Measurements from ENCODE around the gene CES2.
"Not testable (repeated sequence)": the region's sequence is repeated elsewhere in the genome, so short reads cannot be mapped to it uniquely, and the experiment has no call there.

The CES2 gene

DNA sequence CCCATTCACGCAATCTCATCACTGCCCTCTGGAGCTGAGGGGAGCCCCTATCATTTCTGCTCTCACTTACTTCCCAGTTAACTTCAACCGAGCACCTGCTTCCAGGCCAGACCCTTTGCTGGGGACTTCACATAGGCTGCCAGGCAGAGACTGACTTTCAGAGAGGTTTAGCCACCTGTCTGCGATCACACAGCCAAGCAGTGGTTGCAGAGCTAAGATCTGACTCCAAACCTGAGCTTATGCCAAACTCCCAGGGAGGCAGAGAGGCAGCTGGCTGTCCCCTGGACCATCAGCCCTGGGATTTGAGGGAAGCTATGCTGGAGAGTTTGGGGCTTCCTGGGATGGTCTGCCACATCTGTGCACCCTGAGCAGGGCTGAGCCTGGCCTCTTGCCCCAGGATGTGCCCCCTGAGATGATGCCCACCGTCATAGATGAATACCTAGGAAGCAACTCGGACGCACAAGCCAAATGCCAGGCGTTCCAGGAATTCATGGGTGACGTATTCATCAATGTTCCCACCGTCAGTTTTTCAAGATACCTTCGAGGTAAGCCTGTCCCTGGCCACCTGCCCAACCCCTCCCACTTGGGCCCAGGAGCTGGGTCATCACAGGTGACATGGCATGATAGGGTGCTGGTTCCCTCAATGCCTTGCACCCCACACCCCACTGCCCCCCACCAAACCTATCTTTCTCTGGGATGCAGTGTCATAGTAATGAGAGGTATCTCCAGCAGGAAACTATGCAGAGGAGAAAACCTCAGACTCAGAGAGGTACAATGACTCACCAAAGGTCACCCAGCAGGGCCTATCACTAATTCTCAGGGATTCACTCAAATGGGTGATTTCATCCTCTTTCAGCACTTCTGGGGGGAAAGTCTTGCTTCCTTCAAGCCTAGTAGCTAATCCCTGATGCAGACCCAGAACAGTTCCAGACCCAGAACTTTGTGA, 35.7 kb downstream of the CES2 start:
- in situ Hi-C loops (cut with MboI; ENCODE audit: low pct_unique_long_range_greater_than_20kb, low sequenced_read_pairs), result no loop called here
- no peak for DNase-seq

DNA sequence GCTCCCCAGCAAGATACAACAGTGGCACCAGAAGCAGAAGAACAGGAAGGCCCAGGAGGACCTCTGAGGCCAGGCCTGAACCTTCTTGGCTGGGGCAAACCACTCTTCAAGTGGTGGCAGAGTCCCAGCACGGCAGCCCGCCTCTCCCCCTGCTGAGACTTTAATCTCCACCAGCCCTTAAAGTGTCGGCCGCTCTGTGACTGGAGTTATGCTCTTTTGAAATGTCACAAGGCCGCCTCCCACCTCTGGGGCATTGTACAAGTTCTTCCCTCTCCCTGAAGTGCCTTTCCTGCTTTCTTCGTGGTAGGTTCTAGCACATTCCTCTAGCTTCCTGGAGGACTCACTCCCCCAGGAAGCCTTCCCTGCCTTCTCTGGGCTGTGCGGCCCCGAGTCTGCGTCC, 37.7 kb downstream of the CES2 start:
- in situ Hi-C loops (cut with MboI; ENCODE audit: low pct_unique_long_range_greater_than_20kb, low sequenced_read_pairs), result no loop called here
- DNase-seq, result no peak

DNA sequence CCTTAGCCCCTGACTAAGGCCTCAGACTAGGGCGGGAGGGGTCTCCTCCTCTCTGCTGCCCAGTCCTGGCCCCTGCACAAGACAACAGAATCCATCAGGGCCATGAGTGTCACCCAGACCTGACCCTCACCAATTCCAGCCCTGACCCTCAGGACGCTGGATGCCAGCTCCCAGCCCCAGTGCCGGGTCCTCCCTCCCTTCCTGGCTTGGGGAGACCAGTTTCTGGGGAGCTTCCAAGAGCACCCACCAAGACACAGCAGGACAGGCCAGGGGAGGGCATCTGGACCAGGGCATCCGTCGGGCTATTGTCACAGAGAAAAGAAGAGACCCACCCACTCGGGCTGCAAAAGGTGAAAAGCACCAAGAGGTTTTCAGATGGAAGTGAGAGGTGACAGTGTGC, 38.4 kb downstream of the CES2 start:
- in situ Hi-C loops (cut with MboI; ENCODE audit: low pct_unique_long_range_greater_than_20kb, low sequenced_read_pairs), result no loop called here
- no peak for DNase-seq

DNA sequence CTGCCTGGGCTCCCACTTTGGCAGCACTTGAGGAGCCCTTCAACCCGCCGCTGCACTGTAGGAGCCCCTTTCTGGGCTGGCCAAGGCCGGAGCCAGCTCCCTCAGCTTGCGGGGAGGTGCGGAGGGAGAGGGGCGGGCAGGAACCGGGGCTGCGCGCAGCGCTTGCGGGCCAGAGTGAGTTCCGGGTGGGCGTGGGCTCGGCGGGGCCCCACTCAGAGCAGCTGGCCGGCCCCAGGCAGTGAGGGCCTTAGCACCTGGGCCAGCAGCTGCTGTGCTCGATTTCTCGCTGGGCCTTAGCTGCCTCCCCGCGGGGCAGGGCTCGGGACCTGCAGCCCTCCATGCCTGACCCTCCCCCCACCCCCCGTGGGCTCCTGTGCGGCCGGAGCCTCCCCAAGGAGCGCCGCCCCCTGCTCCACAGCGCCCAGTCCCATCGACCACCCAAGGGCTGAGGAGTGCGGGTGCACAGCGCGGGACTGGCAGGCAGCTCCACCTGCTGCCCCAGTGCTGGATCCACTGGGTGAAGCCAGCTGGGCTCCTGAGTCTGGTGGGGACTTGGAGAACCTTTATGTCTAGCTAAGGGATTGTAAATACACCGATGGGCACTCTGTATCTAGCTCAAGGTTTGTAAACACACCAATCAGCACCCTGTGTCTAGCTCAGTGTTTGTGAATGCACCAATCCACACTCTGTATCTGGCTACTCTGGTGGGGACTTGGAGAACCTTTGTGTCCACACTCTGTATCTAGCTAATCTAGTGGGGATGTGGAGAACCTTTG, 39.0 kb downstream of the CES2 start:
- in situ Hi-C loops (cut with MboI; ENCODE audit: low pct_unique_long_range_greater_than_20kb, low sequenced_read_pairs); DNase-seq: not testable (repeated sequence)

DNA sequence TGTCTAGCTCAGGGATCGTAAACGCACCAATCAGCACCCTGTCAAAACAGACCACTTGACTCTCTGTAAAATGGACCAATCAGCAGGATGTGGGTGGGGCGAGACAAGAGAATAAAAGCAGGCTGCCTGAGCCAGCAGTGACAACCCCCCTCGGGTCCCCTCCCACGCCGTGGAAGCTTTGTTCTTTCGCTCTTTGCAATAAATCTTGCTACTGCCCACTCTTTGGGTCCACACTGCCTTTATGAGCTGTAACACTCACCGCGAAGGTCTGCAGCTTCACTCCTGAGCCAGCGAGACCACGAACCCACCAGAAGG, 39.6 kb downstream of the CES2 start:
- in situ Hi-C loops (cut with MboI; ENCODE audit: low pct_unique_long_range_greater_than_20kb, low sequenced_read_pairs); DNase-seq: not testable (repeated sequence)

DNA sequence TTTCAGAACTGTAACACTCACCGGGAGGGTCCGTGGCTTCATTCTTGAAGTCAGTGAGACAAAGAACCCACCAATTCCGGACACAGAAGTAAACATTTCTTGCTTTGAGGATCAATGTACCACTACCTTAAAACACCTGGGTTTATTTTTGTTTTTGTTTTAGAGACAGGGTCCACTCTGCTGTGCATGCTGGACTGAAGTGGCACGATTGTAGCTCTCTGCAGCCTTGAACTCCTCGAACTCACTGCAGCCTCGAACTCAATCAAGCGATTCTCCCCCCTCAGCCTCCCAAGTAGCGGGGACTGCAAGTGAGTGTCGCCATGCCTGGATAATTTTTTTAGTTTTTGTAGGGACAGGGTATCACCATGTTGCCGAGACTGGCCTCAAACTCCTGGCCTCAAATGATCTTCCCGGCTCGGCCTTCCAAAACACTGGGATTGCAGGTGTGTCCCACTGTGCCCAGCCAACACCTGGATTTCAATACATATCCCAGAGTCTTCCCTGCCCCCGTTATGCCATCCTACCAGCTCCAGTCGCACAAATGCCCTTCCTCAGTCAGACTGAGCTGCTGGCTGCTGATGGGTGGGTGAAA, 40.1 kb downstream of the CES2 start:
- in situ Hi-C loops (cut with MboI; ENCODE audit: low pct_unique_long_range_greater_than_20kb, low sequenced_read_pairs), result no loop called here
- no peak for DNase-seq

DNA sequence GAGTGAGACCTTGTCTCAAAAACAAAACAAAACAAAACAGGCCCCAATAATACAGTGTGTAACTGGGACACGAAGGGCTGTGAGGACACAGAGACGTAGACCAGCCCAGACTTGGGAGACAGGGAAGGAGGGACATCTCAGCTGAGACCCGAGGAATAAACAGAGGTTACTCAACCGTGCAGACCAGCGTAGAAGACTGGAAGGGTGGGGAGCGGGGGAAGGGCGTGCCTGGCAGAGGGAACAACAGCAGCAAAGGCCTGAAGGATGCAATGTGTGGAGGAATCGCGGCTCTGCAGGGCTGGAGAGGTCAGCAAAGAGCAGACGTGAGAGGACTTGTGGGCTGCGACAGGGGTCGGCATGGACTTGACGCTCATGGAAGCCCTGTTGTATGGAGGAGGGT, 41.4 kb downstream of the CES2 start:
- no peak for DNase-seq
- in situ Hi-C loops (cut with MboI; ENCODE audit: low pct_unique_long_range_greater_than_20kb, low sequenced_read_pairs), result no loop called here

DNA sequence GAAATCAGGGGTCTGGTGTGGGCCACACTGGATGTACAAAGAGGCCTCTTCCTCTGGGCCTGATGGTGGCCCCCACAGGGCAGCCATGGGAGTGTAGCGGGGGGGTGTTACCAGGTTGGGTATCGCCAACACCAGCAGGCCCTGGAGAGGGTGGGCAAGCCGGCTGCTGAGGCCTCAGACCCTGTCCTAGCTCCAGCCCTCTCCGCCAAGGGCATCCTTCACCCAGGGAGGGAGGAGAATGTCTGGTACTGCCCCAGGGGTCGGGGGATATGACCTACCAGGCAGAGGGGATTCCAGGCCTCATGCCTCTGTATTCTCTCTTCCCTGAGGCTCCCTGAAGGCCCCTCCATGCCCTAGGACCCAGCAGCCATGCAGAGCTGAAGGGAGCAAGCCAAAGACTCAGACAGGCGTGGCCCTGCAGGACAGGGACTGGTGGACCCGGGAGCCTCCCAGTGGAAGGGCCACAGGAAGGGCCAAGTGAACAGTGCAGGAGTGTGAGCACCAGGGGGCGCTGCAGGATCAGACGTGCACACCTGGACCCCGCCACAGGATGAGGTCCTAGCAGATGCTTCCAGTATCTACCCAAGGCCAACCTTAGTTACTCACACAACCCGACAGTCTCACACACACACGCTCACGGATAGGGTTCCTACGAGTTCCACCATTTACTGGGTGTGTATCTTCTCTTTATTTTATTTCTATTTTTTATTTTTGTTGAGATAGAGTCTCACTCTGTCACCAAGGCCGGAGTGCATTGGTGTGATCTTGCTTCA, 42.2 kb downstream of the CES2 start:
- DNase-seq, result peak; percentile 87
- in situ Hi-C loops (cut with MboI; ENCODE audit: low pct_unique_long_range_greater_than_20kb, low sequenced_read_pairs), result no loop called here

DNA sequence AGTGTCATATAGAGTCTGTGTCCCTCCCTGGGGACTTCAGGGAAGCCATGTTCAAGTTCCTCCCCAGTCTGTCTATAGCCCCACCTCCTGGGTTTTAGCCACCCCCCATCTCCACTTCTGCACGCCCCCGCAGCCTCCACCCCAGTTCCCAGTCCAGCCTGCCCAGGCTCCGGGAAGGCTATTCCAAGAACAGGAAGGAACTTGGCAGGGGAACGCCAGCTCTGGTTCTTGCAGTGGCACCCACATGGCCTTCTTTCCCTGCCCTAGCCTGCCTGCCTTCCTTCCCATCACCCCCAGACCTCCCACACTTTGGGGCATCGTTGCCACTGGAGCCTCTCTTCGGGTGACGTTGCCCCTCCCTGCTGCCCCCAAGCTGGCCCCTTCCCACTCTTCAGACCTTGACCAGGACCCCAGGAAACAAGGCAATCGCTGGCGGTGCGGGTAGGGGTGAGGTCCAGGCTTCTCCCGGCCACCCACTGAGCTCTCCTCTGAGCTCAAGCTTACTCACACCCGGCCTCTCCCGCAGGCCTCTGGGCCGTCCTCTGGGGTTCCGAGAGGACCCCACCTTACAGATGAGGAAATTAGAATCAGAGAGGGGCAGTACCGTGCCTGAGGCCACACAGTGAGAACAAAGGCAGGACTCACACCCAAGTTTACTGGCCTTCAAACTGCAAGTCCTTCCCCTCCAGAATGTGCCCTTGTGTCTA, 43.8 kb downstream of the CES2 start:
- in situ Hi-C loops (cut with MboI; ENCODE audit: low pct_unique_long_range_greater_than_20kb, low sequenced_read_pairs), result no loop called here
- peak; percentile 52 for DNase-seq

DNA sequence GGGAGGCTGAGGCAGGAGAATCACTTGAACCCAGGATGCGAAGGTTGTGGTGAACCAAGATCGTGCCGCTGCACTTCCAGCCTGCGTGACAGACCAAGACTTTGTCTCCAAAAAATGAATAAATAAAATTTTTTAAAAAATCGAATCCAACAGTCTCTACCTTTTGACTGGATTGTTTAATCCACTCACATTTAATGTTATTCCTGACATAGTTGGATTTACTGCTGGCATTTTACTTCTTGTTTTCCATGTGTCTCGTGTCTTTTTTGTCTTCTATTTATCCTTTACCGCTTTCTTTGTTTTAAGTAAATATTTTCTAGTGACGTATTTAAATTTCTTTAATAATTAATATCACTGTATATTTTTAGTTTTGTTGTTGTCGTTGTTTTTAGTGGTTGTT, 47.7 kb downstream of the CES2 start:
- in situ Hi-C loops (cut with MboI; ENCODE audit: low pct_unique_long_range_greater_than_20kb, low sequenced_read_pairs), result no loop called here
- DNase-seq, result no peak

DNA sequence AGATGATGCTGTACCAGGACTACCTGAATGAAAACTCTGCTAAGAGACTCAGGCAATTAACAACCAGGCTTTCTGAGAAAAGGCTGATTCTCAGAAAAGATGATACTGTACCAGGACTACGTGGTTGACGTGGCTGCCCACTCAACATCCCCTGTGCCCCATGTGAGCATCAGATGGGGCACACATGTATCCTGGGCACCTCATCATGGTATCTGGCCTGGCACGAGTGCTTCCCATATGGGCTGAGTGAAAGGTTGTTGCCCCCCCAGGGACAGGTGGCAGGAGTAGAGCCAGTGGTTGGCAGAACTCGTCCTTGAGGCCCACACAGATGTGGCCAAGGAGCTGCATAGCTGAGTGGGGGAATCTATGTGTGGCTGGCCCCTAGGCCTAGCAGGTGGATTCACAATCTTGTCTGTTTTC, 49.6 kb downstream of the CES2 start:
- in situ Hi-C loops (cut with MboI; ENCODE audit: low pct_unique_long_range_greater_than_20kb, low sequenced_read_pairs), result no loop called here
- no peak for DNase-seq

DNA sequence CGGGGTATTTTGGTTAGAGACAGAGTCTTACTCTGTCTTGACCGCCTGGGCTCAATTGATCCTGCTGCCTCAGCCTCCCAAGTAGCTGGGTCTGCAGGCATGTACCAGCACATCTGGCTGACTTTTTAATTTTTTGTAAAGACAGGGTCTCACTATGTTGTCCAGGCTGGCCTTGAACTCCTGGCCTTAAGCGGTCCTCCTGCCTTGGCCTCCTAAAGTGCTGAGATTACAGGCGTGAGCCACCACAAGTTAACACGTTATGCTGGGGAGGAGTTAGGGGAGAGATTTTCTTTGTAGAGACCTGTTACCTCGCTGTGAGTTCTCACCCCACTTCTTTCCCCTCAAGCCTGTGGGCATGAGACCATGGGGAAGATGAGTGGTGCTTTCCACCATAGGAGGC, 51.2 kb downstream of the CES2 start:
- in situ Hi-C loops (cut with MboI; ENCODE audit: low pct_unique_long_range_greater_than_20kb, low sequenced_read_pairs), result no loop called here
- no peak for DNase-seq

DNA sequence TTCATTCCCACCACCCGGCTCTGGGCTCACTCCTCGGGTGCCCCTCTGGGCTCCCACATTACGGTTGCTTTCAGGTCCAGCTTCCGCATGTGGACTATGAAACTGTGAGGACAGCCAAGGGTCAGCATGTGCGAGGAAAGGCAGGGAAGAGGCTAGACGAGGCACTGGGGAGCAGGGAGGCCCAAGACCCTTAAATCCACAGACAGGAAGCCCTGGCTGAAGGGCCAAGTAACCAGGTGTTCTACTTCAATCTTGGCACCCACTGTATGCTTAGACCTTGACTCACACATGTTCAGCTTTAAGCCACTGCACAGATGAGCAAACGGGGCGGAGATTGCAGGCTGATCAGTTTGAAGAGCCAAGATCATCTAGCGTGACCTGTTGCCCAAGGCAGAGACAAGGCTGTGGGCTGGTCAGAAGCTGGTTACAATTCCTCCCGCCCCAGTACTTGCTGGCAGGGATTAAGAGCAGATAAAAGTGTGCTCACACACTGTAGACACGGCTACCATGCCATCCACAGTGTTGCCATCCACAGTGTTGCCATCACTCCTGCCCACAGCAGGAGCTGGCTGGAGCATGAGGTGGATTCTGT, 53.0 kb downstream of the CES2 start, which contains the start of gene CES4A:
CES4A (plus strand) TSS at position 393 of the 592 bp plus-strand sequence; CDS start at position 577, 184 bp downstream.
- in situ Hi-C loops (cut with MboI; ENCODE audit: low pct_unique_long_range_greater_than_20kb, low sequenced_read_pairs), result no loop called here
- no peak for DNase-seq

DNA sequence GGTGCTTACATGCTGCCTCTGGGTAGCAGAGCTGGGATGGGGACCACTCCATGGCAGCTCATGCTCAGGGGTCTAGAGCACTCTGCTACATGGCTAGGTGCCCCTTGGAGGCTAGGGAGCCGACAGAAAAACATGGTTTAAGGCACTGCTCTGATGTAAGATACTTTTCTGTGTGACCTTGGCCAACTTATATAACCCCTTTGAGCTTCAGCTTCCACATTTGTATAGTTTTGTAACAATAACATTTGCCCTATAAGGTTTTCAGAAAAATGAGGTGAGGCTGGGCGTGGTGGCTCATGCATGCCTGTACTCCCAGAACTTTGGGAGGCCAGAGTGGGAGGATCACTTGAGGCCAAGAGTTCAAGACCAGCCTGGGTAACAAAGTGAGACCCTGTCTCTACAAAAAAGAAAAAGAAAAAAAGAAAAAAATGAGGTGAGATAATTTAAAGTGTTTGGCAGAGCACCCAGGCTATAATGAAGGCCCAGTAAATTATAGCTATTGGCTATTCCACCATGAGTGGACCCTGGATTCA, 56.3 kb downstream of the CES2 start:
- in situ Hi-C loops (cut with MboI; ENCODE audit: low pct_unique_long_range_greater_than_20kb, low sequenced_read_pairs), result no loop called here
- DNase-seq, result no peak

DNA sequence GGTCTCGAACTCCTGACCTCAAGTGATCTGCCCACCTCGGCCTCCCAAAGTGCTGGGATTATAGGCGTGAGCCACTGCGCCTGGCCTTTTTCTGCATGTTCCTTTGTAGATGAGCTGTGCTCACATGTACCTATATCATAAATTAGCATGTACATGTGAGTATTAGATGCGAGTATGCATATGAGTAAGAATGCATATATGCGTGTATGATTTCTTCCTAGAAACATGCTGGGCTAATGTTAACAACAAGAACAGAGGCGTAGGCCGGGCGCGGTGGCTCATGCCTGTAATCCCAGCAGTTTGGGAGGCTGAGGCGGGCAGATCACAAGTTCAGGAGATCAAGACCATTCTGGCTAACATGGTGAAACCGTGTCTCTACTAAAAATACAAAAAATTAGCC, 58.2 kb downstream of the CES2 start:
- DNase-seq; in situ Hi-C loops (cut with MboI; ENCODE audit: low pct_unique_long_range_greater_than_20kb, low sequenced_read_pairs): not testable (repeated sequence)

Data from KBM-7 (cell line).